GM12875 (cell line): ENCODE results near the gene TUBB4B.

Experiments used
- H3K4me3 ChIP-seq: one replicate; pipeline ENCODE4 v1.5.1; 2011; ENCODE audit warnings: low read depth, low read length, control low read depth
- TF ChIP-seq, protein P1 (sequence below): IDR thresholded peaks from 2 replicates; pipeline ENCODE4 v1.5.1; 2011; ENCODE audit warnings: low read depth, mild to moderate bottlenecking, control low read depth, inconsistent platforms, low read length, moderate library complexity, borderline replicate concordance; ENCODE audit not compliant: insufficient read depth

TUBB4B gene

DNA sequence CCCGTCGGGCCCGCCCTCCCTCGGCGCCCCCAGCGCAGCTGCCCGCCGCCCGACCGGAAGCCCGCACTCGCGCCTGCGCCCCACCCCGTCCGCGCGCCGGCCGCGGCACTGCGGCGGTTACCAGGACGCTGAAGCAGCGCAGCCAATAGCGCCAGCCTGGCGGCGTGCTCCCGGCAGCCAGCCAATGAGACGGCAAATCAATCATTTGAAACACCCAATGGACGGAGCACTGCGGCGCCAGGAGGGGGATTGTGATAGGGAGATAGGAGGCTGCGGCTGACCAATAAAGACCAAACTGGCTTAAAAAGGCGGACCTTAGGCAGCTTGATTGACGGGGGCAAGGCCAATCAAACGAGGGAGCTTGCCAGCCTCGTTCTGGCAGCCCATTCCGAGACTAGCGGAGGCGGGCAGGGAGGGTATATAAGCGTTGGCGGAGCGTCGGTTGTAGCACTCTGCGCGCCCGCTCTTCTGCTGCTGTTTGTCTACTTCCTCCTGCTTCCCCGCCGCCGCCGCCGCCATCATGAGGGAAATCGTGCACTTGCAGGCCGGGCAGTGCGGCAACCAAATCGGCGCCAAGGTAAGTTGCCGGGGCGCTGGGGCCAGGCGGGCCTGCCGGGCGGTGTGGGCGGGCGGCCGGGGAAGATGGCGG lies at the start of gene TUBB4B:
TUBB4B (plus strand) TSS at position 447 of the 649 bp plus-strand sequence; CDS start at position 521, 74 bp downstream.
- TF ChIP-seq, protein P1, sequence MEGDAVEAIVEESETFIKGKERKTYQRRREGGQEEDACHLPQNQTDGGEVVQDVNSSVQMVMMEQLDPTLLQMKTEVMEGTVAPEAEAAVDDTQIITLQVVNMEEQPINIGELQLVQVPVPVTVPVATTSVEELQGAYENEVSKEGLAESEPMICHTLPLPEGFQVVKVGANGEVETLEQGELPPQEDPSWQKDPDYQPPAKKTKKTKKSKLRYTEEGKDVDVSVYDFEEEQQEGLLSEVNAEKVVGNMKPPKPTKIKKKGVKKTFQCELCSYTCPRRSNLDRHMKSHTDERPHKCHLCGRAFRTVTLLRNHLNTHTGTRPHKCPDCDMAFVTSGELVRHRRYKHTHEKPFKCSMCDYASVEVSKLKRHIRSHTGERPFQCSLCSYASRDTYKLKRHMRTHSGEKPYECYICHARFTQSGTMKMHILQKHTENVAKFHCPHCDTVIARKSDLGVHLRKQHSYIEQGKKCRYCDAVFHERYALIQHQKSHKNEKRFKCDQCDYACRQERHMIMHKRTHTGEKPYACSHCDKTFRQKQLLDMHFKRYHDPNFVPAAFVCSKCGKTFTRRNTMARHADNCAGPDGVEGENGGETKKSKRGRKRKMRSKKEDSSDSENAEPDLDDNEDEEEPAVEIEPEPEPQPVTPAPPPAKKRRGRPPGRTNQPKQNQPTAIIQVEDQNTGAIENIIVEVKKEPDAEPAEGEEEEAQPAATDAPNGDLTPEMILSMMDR: no peak

DNA sequence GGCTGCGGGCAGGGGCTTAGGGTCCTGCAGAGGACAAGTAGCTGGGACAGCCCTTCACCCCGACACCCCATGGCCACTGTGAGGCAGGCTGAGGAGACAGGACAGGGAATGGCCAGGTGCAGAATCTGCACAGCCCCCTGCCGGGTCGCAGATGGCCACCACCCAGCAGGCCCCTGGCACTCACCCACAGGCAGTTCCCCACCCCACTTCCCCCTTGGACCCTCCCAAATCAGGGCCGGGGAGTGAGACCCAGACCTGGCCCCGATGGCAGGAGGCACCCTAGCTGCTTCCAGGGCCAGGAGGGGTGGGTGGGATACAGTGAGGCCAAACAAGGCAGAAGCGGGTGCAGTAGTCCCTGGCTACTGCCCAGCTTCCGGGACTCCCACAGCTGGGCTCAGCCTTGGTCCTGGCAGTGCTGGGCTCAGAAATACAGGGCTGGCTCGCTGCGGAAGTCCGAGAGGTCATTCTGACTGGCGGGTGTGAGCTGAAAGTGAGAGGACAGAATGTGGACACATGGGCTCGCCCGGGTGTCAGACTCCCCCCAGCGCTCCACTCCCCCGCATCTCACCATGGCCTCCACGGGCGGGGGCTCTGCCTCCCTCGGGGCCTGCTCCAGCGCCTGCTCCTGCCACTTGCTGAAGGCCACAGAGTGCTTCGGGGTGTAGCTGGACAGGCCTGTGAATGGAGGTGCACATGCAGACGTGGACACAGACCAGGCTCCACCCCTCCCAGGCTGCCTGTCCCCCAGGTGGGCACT lies 49.2 kb upstream of the TUBB4B start:
- no peak overlapping the region for H3K4me3 ChIP-seq
- TF ChIP-seq, protein P1: no peak

More for the DNA sequence above, at the start of gene TUBB4B:
- peak within 1 kb of the TSS; percentile 95 for H3K4me3 ChIP-seq

DNA sequence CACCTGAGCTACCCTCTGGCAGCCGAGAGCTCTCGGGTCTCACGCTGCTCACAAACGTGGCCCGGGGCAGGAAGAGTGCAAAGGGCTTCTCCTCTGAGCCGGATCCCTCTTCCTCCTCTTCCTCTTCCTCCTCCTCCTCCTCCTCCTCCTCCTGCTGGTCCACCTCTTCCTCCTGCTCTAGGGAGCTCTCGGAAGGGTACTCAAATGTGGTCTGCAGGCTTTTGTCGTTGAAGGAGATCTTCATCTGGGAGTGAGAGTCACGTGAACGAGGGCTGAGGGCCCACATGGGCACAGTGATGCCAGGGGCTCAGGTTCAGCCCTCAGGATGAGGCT lies 48.7 kb upstream of the TUBB4B start:
- no peak overlapping the region for H3K4me3 ChIP-seq
- TF ChIP-seq, protein P1: no peak

DNA sequence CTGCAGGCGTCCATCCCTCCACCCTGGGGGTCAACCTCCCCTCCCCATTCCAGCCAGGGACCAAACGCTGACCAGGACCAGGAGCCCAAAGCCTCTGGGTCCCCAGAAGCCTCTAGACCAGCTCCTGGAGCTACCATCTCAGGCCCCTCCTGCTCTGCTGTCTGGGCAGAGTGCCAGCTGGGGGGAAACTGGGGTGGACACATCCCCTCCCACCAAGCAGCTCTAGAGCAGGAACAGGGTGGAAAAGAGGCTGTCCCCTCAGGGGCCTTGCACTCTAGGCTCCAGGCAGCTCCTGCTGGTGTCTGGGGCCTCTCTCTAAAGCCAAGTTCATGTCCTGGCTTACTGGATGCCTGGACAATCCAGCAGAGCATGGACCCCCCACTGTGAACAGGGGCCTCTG lies 48.2 kb upstream of the TUBB4B start:
- no peak overlapping the region for H3K4me3 ChIP-seq
- TF ChIP-seq, protein P1: no peak

DNA sequence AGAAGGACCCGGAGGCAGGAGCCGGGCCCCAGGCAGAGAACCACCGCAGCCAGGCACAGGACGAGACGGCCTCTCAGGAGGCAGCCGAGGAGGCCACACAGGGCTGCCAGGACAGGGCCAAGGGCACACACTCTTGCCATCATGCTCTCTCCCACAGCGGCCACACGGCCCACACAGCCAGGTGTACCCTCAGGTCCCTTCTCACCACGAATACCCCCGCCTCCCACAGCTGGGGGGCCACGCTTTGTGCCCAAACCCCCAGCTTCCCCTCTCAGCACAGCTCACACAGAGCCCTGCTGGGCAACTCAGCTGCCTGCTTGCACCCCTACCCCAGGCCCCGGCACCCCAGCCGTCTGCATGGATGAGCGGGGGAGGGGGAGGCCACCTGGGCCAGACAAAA lies 47.3 kb upstream of the TUBB4B start:
- H3K4me3 ChIP-seq: no peak overlapping the region
- TF ChIP-seq, protein P1: no peak

DNA sequence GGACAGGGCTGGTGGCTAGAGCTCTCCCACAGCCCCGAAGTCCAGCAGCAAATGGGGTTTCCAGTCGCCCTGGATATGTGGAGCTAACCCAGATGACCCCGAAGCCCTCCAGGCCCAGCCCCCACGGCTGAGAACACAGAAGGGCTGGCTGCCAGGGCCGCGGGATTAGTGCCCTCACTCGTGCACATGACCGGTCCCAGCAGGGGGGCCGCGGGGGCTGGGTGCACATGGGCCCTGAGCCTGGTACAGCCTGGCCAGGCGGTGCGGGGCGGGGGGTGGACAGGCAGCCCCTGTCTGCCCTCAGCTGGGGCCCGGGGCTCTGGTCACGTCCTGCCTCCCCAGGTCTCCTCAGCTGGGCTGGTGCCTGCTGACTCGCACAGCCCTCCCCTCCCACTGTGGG lies 46.7 kb upstream of the TUBB4B start:
- TF ChIP-seq, protein P1: no peak
- no peak overlapping the region for H3K4me3 ChIP-seq

DNA sequence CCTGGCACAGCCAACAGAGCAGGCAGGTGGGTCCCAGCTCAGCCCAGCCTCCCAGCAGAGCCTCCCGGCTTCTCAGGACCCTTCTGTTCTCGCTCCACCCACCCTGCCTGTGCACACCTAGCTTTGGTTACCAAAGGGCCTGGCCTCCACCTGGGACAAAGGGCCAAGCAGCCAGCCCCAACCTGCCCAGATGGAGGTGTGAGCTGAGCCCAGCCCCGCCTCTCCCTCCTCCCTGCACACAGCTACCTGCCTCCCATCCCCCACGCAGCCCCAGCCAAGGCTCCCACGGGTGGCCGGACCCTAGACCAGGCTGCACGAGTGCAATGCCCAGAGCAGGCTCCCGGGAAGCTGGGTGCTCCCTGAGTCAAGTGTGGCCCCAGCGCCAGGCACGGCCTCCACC lies 46.2 kb upstream of the TUBB4B start:
- TF ChIP-seq, protein P1: no peak
- H3K4me3 ChIP-seq: no peak overlapping the region
